AG09319 (cell line): ENCODE measurements around the gene UNC79.

ENCODE experiments used
- DNase-seq: peaks from one replicate; pipeline ENCODE4 v3.0.0-alpha.2; 2010; ENCODE audit warnings: low read depth; ENCODE audit errors: extremely low read depth
- TF ChIP-seq, protein P1 (sequence below): IDR thresholded peaks from 2 replicates; pipeline ENCODE4 v1.5.1; 2011; ENCODE audit warnings: low read depth, mild to moderate bottlenecking, inconsistent platforms, low read length, moderate library complexity

Gene UNC79

DNA sequence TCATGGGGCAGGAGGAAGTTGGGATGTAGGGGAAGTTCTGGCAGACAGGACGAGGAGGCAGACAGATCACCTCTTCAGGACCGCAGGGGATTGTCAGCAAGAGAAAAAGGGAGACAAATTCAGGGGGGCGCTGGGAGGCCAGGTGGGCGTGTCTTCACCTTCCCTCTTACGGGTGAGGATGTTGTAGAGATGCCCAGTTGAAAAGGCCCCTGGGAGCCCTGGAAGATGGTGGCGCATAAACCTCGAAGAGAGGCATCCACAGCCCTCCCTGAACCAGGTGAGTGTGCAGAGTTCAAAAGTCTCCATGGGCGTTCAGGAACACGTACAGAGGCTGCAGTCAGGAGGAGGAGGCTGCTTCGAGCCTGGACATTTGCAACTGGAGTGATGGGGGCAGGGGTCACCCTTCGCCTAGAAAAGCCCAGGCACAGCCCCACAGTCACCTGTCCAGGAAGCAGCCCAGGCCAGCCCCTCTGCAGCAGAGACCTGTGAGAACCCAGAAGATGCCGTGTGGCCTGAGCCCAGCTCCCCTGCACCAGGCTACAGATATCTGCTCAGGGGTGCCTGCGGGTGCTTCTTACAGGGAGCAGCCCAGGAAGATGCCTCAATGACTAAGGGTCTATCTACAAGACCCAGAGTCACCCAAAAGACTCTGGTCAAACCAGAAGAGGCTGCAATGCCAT is 283.1 kb downstream of the UNC79 start:
- TF ChIP-seq, protein P1, sequence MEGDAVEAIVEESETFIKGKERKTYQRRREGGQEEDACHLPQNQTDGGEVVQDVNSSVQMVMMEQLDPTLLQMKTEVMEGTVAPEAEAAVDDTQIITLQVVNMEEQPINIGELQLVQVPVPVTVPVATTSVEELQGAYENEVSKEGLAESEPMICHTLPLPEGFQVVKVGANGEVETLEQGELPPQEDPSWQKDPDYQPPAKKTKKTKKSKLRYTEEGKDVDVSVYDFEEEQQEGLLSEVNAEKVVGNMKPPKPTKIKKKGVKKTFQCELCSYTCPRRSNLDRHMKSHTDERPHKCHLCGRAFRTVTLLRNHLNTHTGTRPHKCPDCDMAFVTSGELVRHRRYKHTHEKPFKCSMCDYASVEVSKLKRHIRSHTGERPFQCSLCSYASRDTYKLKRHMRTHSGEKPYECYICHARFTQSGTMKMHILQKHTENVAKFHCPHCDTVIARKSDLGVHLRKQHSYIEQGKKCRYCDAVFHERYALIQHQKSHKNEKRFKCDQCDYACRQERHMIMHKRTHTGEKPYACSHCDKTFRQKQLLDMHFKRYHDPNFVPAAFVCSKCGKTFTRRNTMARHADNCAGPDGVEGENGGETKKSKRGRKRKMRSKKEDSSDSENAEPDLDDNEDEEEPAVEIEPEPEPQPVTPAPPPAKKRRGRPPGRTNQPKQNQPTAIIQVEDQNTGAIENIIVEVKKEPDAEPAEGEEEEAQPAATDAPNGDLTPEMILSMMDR = no peak
- DNase-seq = no peak

DNA sequence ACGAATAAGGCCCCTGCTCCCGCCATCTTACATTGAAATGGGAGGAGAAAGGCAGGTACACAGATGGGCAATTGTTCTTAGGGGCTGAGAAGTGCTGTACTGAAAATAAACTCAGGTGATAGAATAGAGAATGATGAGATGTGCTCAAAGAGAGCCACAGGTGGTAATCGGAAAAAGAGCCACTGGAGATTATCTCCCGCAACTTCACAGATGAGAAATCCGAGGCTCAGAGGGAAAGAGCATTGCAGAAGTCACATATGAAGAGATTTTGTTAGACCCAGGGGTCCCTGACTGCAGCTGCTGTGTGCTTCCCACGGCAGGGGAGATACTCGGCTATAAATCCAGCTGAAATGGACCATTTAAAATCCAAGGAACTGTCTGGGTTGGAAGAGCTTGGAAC is 283.9 kb downstream of the UNC79 start:
- DNase-seq = no peak
- TF ChIP-seq, protein P1 = no peak

DNA sequence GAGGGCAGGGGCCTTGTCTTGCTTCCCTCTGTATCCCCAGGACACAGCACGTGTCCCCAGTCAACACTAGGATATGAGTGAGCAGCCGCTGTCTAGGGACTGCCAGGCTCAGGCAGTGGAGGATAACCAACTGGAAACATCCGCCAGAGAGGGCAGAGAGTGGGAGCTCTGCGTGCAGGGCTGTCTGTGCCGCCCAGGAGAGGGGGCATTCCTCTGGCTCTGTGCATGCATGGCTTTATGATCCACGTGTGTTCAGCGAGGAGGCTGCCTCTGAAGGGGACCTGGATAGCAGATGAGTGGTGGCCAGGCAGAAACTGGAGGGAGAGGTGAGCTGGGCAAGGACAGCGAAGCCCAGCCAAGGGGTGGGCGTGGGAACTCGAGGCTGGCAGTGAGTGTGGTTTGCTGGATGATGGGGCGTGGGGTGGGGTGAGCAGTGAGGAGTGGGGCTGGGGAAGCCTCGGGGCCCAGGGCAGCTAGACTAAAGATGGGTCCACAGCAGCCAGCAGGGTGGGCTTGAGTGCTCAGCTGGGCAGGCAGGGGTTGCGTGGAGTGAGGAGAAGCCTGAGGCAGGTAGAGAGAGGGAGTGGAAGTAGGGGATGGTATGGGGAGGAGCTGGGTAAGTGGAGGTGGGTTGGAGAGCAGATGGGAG is 284.7 kb downstream of the UNC79 start:
- no peak for DNase-seq
- TF ChIP-seq, protein P1 = no peak

- DNase-seq = no peak
- TF ChIP-seq, protein P1 = no peak
Measured at GRCh38 chr14:93716002-93716745, 285.4 kb downstream of the UNC79 start.

GRCh38 chr14:93716746-93717667 is 286.3 kb downstream of the UNC79 start:
- DNase-seq = no peak
- TF ChIP-seq, protein P1 = no peak

DNA sequence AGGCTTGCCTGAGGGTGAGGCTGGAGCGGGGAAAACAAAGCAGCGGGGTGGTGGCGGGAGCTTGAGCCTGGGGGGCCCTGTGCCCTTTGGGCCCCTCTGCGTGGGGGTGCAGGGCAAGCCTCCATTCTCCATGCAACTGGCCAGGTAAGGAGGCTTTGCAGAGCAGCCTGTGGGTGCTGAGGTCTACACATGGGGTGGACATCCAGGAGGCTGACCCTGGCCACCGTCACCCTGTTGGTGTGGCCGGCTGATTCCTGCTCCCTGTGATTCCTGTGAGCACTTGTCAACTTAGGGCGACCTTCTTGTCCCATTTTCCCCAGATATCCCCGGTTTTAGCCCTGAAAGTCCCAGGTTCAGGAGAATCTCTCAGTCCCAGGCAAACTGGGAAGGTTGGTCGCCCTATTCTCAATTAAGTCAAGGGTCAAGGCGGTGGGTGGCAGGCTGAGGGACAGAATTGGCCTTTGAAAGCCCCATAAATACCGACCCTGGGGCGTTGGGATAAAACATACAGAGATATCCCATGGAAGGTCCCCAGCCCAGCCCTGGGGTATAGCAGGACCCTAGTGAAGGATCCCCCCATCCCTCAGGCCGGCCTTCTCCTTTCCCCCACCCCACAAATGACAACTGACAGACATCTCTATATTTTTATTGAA is 287.1 kb downstream of the UNC79 start:
- TF ChIP-seq, protein P1 = no peak
- no peak for DNase-seq
